HG03025 (cell line): Measurements from ENCODE around the gene ZBTB18.

ENCODE experiments used
- ATAC-seq: cut with Tn5 transposase; IDR thresholded peaks from one replicate; pipeline ENCODE4 v1.9.1; 2021; ENCODE audit warnings: mild to moderate bottlenecking, moderate library complexity; ENCODE audit not compliant: unreplicated experiment, low FRiP score

ZBTB18 gene

DNA sequence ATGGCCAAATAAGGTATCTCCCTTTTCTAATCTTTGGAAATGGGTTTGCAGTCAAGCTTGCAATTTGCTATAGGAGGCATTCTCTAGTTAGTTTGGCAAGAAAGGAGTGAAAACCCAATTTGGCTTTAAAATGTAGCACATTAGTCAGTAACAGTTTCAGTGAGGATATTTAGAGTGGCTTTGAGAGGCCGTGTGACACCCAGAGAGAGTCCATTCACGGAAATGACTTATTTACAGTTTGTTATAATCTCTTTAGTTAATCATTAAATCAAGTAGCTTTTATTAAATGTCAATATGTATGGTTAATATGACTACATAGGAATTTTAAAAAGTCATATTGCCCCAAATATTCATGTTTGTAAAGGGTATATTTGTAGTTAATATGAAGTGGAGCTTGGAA is 9.6 kb downstream of the ZBTB18 start:
- no peak for ATAC-seq

DNA sequence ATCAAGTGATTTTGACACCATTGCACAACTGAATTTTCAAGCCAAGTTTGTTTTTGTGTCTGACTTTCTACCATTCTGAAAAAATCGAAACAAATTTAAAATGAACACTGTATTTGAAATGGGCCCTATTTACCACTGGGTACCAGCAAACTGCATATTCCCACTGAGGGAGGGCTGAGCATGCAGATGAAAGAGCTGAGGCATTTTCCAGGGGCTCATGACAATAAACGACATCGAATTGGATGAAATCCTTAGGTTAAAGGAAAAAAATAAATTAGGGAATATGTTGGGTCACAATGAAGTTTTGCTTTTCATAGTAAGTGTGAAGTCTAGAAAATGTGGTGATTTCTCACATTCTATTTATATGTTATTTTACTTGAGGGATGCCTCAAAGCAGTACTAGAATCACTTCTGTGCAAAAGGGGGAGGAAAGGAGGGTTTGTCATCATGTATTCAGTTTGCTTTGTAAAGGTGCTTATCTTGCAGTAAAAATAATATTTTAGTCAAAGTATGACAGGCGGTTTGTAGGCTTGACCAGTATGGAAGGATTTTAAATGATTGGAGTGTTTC is 11.2 kb downstream of the ZBTB18 start:
- no peak for ATAC-seq

DNA sequence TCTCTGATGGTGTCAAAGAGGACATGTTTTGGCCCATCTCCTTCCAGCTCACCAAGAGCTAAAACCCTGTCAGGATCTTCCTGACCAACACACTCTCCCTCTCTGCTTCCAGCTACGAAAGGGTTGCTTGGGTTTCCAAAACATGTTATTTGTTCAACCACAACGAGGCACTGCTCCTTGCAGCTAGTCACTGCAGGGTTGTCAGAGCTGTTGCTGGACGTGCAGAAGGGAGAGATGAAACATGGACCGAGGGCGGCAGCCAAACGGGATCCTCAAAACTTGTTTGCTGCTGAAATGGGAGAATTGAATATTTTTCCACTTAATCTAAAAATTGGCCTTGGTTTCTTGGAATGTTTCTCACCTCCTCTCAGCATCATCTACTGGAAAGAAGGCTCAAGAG is 12.4 kb downstream of the ZBTB18 start:
- no peak for ATAC-seq

DNA sequence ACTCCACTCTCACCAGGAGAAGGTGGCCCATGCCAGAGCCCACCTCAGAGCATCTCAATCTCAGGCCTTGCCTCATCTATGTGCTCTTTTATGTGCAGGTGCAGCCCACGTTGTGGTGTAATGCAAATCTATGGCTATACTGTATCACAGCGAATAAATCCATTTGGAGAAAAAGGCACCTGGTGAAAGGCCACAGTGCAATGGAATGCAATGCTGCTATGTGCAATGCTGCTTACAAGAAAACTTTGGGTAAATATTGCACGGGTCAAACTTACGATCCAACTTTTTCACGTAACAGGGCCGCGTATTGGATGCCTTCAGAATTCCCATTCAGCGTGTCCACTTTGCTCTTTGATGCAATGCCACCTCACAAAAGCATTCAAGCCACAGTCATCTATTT is 13.5 kb downstream of the ZBTB18 start:
- ATAC-seq: no peak

DNA sequence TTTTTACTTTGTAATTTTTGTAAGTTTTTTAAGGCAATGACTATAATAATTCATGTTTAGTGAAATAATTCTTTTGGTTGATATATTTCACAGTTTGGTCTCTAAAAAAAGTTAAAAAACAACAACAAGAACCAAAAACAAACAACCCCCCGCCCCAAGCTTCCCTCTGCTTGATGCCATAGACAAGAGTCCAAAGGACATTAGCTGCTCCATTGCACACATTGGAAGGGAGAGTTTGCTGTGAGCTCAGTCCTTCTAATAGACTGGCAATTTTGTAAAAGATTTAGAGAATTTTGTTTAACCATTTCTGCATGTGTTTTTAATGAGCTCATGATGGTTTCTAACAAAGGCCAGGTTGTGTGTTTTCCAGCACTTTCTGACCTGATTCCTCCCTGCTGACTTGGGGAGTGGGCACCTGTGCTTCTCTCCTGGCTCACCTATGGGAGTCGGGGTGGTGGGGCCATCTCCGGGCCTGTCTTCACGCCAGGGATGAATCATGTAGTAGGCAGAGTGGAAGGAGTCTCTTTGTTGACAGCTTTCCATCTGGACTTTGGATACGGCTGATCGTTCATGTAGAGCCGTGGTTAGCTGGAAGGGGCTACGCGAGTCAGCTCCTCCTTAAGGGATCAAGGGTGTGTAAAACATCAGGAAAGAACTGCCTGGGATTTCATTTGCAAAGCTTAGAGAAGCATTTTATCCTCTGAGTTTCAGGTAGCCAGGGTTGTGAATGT is 14.1 kb downstream of the ZBTB18 start:
- no peak for ATAC-seq

DNA sequence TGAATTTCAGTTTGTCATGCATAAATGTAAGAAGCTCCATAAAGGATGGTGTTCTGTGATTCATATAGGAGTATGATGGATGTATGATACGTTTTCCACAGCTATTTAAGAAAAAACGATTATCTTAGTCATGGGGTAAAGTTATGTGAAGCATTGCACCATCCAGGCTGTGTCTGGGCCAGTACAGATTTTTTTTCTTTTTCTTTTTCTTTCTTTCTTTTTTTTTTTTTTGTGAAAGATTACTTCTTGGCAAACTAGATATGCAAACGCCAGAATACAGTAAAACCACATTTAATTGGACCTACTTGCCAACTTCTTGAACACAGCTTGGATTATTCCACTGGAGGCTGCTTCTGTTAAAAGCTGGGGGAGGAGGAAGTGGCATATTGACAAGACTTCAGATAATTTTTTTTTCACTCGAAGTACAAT is 14.9 kb downstream of the ZBTB18 start:
- no peak for ATAC-seq

DNA sequence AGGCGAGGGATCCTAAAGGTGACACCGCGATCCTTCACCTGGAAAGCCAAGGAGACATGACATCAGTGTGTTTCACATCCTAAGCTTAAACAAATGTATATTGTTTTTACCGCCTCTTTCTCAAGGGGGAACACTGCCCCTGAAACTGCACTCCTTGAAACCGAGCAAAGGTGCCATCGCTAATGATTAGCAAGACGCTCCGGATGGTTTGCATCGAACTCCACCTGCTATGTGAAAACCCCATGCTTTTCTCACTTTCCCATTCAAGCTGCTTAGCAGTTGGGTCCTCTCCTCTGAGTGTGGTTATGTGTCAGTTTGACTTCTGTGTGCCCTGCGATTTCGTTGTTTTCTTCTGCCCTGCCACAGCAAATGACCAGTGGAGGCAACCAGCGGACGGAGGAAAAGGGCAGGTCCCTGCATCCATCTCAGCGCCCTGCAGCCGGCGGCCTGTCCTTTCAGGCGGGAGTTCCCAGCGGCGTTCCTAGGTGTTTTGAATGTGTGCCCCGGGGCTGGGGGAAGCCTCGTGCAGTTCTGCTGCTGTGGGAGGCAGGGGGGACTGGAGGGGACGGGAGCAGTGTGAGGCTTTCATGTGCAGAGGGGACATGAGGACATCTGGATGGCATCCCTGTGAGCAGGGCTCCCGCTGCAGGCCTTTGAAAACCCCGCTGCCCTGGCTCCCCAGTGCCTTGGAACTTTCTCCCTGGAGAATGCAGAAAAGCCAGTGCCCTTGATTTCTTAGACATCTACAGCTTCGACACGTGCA is 16.1 kb downstream of the ZBTB18 start:
- no peak for ATAC-seq

DNA sequence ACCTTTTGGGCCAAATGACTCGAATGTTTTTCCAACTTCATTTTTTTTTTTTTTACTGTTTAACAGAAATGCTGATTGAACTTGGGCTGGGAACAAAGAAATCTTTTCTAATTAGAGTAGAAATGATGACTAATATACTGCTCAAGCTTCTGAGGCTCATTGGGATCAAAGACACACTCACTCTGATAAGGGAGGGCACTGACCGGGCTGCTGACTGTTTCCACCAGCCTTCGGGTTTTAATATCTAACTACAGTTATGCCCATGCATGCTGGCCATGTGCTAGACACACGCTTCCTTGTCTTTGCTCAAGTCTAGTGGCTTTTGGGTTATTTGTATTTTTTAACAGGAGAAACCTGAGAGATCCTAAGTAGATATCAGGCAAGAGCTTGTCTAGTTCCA is 16.8 kb downstream of the ZBTB18 start:
- no peak for ATAC-seq

DNA sequence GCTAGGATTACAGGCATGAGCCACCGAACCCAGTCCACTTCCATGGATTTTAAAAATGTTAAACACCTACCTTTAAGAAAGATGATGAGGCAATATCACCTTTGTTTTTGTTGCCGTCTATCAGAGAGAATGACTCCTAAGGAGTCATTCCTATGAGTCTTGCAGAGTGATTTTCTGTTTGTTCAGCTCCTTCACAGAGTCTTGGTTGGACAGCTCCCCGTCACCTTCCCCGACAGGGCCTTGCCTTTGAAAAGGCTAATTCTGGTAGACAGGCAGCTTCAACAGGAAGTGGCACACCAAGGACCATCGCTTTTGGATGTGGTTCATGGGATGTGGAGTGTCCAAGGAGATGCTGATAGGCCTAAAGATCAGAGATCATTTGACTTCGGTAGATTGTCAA is 17.5 kb downstream of the ZBTB18 start:
- no peak for ATAC-seq

DNA sequence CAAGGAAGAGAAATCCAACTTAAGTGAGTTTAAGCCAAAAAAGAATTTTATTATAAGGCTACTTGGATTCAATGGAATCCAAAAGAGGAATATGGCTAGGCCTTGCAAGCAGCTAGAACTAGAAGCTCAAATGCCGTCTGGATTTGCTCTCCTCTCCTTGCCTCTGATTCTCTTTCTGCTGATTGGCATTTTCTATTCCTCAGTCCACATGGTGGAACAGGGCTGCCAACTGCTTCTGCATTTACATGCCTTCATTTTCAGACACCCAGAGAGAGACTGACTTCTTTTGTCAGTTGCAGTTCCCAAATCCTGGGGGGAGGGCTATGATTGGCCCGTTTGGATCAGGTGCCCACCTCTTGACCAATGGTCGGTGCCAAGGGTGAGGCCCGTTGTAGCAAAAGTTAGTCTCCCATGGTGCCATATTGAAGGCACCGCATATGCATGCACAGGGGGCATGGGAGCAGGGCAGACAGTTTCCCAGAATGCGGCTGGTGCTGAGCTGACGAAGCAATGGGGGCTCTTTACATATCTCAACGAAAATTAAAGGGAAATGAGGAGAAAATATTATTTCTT is 18.3 kb downstream of the ZBTB18 start:
- ATAC-seq: no peak

DNA sequence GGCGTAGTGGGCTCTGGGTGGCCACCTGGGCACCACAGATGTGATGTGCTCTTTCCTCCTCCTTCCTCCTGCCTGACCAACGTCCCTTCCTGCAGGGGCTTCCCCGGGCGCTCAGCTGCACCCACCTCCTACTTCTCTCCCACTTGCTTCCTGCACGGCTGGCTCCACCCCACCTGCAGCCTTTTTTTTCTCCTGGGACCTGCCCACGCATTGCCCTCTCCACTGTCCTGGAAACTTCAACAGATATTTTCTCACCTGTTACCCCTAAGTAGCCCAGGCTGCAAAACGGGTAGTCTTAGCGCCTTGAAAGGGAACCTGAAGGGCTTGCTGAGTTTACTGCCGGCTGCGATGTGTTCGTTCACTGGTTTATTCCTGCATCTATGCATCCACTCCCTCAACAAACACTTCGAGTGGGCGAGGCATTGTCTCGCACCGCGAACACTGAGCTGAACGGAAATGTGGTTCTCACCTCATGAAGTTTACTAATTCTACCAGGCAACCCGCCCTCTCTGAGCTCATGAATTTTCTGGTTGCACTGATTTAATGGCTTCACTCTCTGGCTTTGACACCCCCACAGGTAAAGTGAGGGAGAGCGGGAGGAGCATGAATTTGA is 23.6 kb downstream of the ZBTB18 start:
- ATAC-seq: peak; percentile 40

DNA sequence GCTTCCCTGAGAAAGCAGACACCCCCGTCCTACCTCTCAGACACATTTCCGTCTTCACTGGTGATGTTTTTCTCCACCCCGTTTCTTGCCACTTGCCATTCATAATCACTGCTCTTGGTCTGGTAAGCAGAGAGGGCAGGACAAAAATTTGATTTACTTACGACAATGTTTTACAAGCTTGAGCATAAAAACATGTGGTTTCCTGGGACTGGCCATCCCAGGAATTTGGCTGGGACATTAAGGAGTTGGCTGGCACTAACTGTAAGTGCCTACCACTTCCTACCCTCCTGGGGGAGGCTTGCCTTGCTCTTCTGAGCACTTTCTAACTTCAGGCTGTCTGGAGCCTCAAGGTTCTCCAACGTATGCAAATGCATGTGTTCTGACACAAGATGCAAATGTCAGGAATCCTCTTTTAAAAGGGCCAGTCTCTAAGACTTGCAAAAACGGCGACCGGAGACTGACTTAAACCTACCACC is 24.2 kb downstream of the ZBTB18 start:
- peak; percentile 44 for ATAC-seq

DNA sequence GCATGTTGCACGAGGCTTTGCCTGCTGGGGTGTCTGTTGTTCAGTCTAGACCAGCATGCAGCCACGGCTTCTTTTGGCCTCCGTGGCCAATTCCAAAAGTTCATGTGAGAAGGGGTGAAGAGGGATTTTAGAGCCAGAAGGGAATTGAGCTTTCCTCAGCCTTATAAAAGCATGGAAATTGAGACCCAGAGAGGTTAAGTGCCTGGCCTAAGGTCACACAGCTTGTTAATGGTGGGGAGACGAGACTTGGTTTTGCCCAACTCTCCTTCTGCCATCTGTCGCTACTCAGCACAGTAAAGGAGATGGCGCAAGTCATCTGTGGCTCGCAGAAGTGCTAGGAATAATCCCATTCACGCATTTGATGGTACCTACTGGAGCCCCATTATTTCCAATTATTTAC is 25.7 kb downstream of the ZBTB18 start:
- ATAC-seq: no peak

DNA sequence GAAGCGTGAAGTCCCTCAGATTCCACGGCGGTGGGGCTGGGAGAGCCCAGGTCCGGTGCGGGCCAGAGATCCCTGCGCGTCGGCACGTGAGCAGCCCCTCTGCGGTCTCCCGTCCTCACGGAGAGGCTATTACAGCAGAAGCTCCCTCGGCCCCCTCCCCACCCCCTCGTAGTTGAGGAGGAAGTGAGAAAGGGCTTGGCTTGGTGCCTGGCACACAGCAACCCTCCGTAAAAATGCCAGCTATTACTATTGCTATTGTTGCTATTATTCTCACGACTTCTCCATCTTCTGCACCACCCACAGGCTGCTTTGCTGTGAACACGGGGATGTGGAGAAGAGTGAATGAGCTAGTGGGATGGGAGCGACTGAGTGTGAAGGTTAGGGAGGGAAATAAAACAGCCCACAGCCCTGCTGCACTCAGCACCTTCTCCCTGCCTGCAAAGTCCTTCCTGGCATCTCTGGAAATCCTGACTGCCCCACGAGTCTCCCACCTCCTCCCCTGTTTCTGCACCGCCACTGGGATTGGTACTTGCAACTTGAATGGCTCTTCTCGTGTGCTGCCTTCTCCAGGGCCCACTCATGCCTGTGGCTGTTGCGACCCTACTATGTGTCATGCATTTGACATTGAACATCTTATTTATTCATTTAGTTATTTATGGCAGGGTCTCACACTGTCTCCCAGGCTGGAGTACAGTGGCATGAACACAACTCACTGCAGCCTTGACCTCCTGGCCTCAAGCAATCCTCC is 26.6 kb downstream of the ZBTB18 start:
- no peak for ATAC-seq

DNA sequence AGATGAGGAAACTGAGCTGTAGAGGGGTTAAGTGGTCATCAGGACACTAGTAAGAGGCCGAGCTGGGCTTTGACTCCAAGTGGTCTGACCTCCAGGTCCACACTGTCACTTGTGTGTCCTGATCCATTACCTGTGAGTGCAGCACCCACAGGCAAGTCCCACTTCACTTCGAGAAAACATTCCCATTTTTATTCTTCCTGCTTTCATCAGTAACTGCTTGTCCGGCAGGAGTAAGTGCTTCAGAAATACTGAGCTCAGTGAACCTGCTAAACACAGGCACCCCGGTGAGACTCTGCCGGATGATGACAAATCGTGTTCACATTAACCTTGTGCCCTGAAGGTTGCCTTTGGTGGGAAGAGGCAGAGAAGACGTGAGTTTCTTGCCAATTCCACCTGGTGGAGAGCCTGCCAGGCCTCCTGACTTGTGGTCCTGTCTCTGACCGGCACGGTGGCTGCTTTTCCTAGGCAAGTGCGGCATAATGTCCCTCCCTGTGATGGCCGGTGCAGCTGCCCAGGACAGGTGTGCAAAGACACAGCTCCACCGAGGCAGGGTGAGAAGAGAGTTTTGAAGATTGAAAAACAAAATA is 29.4 kb downstream of the ZBTB18 start:
- no peak for ATAC-seq

DNA sequence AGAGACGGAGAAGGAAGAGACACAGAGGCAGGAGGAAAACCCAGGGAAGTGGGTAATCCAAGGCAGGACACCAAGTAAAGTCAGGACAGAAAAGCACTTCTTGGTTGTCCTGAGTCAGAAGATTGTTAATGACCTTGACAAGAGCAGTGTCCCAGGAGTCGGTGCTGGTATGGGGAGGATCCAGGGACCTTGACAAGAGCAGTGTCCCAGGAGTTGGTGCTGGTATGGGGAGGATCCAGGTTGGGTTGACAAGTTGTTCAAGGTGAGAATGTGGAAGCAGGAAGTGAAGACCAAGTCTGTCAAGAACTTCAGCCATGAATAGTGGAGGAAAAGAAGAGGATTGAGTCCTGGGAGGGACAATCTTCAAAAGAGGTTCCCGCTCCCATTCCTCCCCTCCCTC is 31.9 kb downstream of the ZBTB18 start:
- ATAC-seq: no peak

DNA sequence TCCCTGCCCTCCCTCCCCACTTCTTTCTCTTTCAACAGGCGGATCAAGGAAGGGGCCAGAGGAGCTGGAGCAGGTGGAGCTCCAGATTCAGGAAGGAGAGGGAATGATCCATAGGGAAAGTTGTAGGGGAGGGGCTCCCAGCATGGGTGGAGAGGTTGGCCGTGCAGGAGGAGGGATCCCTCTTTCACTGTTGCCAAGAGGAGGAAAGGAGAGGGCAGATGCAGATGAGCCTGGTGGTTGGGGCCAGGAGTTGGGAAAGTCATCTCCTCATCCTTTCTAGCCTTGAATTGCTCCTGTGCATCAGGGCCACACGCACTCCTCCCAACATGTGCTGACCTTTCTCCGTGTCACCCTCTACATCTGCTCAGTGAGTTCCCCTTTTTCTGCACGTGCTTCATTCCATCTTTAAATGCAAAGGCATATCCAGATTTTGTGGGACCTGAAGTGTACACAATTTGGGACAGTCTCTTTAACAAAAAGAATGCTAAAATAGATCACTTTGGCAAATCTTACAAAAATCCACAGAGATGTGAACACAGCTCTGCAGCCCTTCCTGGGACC is 32.4 kb downstream of the ZBTB18 start:
- no peak for ATAC-seq

DNA sequence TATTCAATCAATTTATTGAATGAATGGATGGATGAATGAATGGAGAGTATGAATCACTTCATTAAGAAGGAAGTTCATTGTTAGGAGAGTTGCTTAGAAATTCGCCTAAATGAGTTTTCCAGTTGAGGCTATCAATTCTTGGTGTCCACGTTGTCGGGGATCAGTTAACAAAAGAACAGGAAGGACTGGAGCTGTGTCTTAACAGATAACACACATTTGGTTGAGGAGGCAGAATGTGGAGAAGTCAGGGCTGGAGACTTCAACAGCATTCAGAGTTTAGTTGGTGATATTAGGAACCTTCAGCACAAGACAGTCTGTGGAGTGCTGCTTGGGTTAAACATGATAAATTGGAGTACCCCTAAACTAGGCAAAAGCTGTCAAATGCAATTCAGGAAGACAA is 33.7 kb downstream of the ZBTB18 start:
- no peak for ATAC-seq

DNA sequence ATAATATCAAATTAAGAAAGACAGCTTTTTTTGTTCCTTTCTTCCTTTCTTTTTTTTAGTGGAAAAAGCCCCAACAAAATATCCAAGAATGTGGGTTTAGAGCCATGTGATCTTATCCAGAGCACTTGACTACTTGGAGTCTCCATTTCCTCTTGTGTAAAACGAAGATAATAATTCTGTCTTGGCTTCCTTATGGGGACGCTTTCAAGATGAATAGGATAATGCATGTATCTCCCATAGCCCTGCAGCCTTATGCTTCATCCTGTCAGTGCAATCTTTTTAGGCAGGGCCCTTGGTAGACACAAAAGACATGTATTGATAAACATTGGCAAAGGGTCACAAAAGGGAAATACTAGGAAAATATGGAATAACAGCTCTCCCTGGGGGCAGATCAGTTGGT is 34.8 kb downstream of the ZBTB18 start:
- no peak for ATAC-seq
